NCI-H446 (cell line): ENCODE data around the gene GATAD1.
"Not testable (repeated sequence)": the region's sequence is repeated elsewhere in the genome, so short reads cannot be mapped to it uniquely, and the experiment has no call there.

ENCODE experiments used
- DNase-seq, 2 experiments: peaks; one replicate each; lab custom pipeline; 2025; lab: John Stamatoyannopoulos, UW

GATAD1 gene

GRCh38 chr7:92447345-92448204 is at the start of gene GATAD1:
Gene GATAD1, plus strand, starts transcription at chr7:92447482. Its CDS starts 248 bp downstream, at chr7:92447730.
- peak; percentile 71 to 90 for DNase-seq

DNA sequence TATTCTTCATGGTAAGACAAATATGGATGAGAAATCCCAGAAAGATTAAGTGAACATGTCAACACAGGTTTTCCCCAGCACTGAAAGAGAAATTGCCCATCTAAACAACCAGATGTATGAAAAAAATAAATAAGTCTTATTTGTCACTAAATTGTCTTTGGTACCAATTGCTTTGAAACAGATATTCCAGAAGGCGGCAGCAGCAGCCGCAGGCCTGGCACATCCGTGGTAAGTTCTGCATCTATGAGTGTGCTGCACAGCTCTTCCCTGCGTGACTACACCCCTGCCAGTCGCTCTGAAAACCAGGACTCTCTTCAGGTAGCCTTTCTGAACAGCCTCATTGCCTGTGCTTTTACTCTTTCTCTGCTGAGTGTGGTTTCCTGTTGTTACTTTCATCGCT is 49.7 kb upstream of the GATAD1 start:
- no peak for DNase-seq

DNA sequence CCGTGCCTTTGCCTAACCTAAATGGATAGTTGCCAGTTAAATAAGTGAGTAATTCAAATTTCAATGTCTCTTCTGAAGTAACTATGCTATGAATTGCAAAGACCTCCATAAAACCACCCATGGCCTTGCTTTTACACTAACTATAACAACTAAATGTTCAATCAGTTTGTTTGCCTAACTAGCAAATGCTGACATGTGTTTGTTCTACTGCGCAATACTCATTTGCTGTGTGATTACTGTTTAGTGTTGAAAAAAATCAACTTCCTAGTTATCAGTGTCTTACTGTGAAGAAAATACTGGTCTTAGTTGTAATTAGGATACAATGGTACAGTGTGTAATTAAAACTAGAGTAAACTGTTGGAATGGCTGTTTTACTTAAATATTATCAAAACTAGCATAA is 47.3 kb upstream of the GATAD1 start:
- no peak for DNase-seq

DNA sequence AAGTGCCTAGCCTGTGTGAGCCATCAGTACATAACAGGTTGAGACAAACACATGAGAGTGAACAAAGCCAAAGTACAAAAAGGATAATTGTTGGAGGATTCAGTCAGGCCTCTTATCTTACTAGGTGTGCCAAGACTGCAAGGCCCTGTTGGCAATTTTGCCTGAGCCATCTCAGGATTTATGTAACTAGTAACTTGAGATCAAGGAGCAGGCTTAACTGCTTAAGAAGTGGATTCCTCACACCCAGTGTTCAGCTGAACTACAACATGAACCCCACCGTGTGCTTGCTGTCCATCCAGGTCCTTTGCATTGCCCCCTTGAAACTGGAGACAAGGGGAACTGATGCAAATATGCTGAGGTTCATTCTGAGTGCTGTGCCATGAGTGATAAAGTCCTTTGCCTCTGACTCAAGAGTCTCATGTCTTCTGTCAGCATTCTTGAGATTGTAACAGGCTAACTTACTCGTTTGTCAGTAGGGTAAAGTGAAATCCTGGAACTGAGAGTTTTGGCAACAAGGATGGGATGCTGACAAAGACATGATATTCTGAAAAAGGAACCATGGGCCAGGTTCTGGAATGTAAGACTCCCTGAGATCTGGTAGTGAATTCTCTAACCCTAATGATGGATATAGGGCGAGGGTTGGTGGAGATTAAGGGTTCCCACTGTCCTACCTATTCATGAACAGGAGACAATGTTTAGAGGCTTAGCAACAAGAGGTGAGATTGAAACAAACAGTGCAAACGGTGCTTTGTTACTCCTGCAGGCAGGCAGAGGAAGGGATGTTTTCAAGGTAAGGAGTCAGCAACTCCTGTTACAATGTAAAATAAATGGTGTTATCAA is 44.1 kb upstream of the GATAD1 start:
- no peak for DNase-seq

DNA sequence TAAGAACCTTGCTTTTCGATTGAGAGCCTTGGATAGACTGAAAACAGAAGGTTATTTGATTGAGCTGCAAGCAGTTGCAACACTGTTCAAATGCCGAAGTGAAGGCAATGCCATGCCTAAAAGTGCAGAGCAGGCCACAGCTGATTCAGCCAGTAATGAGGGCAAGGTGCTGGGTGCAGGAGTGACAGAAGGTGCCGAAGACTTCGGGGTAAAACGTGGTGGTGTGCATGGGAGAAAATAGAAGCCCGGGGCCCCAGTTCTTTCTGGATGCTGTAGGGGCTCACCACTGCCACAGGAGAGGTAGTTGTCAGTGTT is 43.6 kb upstream of the GATAD1 start:
- DNase-seq: no peak

DNA sequence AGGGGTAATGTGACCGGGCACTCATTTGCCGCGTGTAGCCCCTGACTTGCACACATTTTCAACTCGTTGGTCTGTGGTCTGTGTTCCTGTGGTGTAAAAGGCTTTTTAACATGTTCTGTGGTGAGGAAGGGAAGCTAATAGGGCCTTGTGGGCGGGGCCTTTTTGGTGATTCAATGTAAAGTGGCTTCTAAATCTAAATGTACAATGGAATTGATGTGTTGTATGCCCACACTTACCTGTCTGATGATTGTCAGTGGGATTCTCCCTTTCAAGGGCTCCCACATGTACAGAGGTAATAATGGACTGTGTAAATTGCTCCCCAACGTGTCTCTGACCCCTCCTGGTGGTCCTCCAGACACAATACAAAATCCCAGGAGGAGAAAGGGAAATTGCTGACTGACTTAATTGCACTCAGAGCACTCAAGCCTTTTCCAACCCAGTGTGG is 43.1 kb upstream of the GATAD1 start:
- no peak for DNase-seq

DNA sequence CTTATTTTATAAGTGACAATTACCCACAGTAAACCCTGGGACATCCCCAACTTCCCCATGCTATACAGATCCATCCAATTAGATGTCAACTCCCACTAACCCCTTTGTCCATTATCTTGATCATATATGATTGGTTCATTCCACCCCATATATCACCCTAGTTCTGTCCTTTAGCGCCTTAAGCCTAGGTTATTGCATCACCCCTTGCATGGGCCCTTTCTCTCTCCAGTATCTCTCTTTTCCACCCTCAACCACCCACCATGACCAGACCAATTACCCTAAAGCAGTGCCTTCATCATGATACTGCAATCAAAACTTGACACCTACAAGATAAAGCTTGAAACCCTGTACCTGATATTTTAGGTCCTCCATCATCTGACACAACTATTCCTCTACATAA is 37.9 kb upstream of the GATAD1 start:
- DNase-seq: no peak

DNA sequence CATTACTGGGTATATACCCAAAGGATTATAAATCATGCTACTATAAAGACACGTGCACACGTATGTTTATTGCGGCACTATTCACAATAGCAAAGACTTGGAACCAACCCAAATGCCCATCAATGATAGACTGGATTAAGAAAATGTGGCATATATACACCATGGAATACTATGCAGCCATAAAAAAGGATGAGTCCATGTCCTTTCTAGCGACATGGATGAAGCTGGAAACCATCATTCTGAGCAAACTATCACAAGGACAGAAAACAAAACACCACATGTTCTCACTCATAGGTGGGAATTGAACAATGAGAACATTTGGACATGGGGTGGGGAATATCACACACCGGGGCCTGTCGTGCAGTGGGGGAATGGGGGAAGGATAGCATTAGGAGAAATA is 37.1 kb upstream of the GATAD1 start:
- DNase-seq: not testable (repeated sequence)

- no peak for DNase-seq
These were observed 34.5 kb upstream of the GATAD1 start for GRCh38 chr7:92412745-92413144.

GRCh38 chr7:92413550-92413949 is 33.7 kb upstream of the GATAD1 start:
- DNase-seq: no peak

- no peak for DNase-seq
These were observed 32.1 kb upstream of the GATAD1 start for GRCh38 chr7:92415225-92415624.

- DNase-seq: no peak
These were observed 29.4 kb upstream of the GATAD1 start for GRCh38 chr7:92417913-92418312.

DNA sequence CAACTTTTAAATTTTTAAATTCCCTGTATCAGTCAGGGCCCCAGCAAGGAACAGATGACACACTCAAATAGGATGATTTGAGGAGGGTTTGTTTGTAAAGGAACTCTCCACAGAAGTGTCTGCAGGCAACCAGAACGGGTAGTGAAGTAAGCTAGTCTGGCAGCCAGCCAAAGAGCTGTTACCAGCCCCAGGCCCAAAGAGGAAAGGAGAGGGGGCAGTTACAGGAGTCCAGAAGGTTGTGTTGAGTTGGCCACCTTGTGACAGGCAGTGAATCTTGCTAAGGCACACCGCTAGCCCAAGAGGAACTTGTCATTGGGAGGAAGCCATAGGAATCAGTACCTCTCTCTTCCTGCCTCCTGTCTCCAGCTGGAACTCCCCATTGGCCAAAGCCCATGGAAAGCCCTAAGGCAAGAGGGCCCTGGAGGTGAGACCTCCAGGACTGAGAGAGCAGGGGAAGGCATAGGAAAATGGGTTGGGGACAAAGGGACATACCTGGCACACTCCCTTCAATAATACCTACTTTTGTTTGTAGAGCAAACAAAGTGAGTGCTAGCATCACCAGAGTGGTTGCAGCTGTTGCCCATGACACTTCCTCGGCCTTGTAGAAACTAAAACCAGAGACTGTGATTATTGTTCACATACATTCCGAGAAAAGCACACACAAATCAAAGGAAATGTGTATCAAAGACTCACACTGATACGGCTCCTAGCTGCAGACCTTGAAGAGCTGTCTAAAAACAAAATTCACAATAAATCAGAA is 25.4 kb upstream of the GATAD1 start:
- peak in 1 of 2 experiments; percentile 4 for DNase-seq

DNA sequence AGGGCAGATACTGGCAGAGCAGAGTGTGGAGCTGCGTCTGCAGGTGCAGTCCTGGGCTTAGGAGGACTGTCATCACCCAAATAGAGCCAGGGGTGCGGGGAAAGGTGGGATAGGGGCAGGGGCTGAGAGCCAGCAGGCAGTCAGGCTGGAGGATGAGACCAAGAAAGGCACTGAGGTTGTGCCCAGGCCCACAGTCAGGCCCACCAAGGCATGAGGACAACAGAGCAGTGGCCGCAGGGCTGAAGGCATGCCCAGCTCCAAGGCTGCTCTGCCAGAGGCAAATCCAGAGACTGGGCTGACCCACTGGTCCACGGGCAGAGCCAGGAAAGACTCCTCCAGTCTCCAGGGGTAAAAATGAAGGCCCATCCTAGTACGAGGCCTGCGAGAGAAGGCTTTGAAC is 24.4 kb upstream of the GATAD1 start:
- DNase-seq: no peak

DNA sequence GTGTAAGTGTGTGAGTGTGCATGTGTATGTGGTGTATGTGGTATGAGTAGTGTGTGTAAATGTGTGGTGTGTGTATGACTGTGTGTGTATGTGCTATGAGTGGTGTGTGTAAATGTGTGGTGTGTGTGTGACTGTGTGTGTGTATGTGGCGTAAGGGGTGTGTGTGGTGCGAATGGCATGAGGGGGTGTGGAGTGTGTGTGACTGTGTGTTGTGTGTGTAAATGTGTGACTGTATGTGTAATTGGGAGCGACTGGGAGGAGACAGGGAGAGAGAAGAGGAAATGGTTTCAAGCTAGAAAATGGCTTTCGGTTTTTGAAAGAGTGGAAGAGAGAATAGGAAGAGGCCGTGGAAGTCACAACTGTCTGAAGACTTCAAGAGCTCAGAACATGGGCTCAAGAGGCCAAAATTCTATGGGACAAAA is 23.6 kb upstream of the GATAD1 start:
- DNase-seq: no peak

GRCh38 chr7:92425311-92425947 is 21.9 kb upstream of the GATAD1 start:
- DNase-seq: no peak

- no peak for DNase-seq
These were observed 20.1 kb upstream of the GATAD1 start for GRCh38 chr7:92427193-92427592.

GRCh38 chr7:92432299-92432946 is 14.9 kb upstream of the GATAD1 start:
- DNase-seq: no peak

DNA sequence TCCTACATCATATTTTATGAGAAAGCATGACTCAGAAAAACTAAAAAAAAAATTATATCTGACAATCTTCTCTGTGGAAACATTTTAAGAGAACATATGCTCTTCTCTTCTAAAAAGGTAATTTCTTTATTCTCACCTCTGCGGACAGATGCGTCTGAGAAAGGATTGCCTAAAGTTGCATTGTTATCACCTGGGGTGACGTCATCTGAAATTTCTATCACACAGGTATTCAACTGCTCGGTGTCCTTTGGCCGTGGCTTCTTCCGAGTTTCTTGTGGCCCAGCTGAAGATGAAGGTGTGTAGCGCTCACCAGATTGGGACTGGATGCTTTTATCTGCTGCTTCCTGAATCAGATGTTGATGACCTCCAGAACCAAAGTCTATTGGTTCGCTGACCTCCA is 14.3 kb upstream of the GATAD1 start:
- no peak for DNase-seq

DNA sequence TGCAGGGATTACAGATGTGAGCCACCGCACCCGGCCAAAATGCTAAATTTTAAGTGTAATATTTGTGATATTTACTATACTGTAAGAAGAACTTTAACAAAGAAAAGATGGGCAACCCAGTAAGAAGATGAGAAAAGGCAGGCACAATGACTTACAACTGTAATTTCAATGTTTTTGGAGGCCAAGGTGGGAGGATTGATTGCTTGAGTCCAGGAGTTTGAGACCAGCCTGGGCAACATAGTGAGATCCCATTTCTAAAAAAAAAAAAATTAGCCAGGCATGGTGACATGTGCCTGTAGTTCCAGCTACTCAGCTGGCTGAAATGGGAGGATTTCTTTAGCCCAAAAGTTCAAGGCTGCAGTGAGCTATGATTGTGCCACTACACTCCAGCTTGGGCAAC is 11.7 kb upstream of the GATAD1 start:
- DNase-seq: no peak
